Adrenal gland (tissue), 12 donors: ENCODE data around the gene TRIM24. TPM values are rescaled to one million over a fixed set of nuclear protein-coding genes. Genes with fewer than 3 reads are reported as not detected.

ENCODE experiments used
- DNase-seq, 7 donors: peaks; one replicate each; pipeline ENCODE4 v3.0.0-alpha.2; 2019 to 2020
- H3K27ac ChIP-seq, 5 donors: fragments of 200-600 bp; sonication (generic) in 4 of 5; 1 replicate in 3 of 5; 2 replicates in 2 of 5; pipeline versions ENCODE4 v1.5.1 to v1.8.0; 2016 to 2020; ENCODE audit warnings: mild to moderate bottlenecking in 1 of 5
- H3K27me3 ChIP-seq: fragments of 200-600 bp; 2 replicates; pipeline ENCODE4 v1.8.0; 2021
- H3K36me3 ChIP-seq, 2 donors: fragments of 200-600 bp; replicated peaks in 1 of 2; 1 replicate in 1 of 2; 2 replicates in 1 of 2; pipeline versions ENCODE4 v1.5.1 to v1.8.0; 2018 to 2022
- H3K4me1 ChIP-seq, 2 donors: fragments of 200-600 bp; replicated peaks in 1 of 2; 1 replicate in 1 of 2; 2 replicates in 1 of 2; pipeline versions ENCODE4 v1.5.1 to v1.8.0; 2018 to 2021
- H3K4me3 ChIP-seq, 4 donors: fragments of 200-600 bp; sonication (generic) in 3 of 4; one replicate each; pipeline ENCODE4 v1.5.1; 2016 to 2018
- H3K9me3 ChIP-seq, 3 donors: fragments of 200-600 bp; sonication (generic) in 1 of 3; replicated peaks in 1 of 3; 1 replicate in 2 of 3; 2 replicates in 1 of 3; pipeline versions ENCODE4 v1.5.1 to v1.8.0; 2016 to 2021
- POLR2A ChIP-seq, 2 donors: fragments of 450-650 bp; IDR thresholded peaks; one replicate each; pipeline ENCODE4 v1.6.1; 2017; ENCODE audit warnings: antibody characterized with exemption in 2 of 2, mild to moderate bottlenecking in 2 of 2, moderate library complexity in 1 of 2
- WGBS, 4 donors: extraction: QIAGEN DNeasy Blood & Tissue Kit in 2 of 4; methylation state at CpG; one replicate each; pipeline versions ENCODE4 v1.1.5 to v1.1.7; 2013 to 2017; 5-methylcytosine and 5-hydroxymethylcytosine counted together
- intact Hi-C, 2 donors: fragments of 100-400 bp; cut with DNase I; formaldehyde crosslinking; loops; one replicate each; pipeline versions ENCODE4 v1.14.1 to v1.15.0; 2022 to 2023
- polyA plus RNA-seq, 3 donors: library from polyadenylated mRNA; stranded (reverse); fragments of 200-250 nt in 2 of 3; fragments of 350-450 nt in 1 of 3; fragmentation: Illumina TruSeq in 1 of 3; extraction: RNeasy Lipid Tissue Mini Kit (QIAGEN cat#74804) in 1 of 3; gene quantifications; one replicate each; pipeline ENCODE4 v1.2.3, GENCODE V29; 2013 to 2014
- total RNA-seq, 9 donors: library from RNA; depleted of rRNA in 4 of 9; stranded (reverse); fragments of >200 nt in 4 of 9; fragments of 120-200 nt in 1 of 9; fragmentation: NEBNext Ultra II Directional in 1 of 9; extraction: Animal tissue kit (Norgen Biotek cat#: 25700) in 1 of 9; gene quantifications; one replicate each; pipeline versions ENCODE4 v1.1.0 to v1.2.4, GENCODE V29; 2013 to 2023
- TF ChIP-seq, protein P1 (sequence below), 6 experiments: fragments of 450-650 bp in 4 of 6; fragments of 200-600 bp in 2 of 6; sonication (generic) in 1 of 6; IDR thresholded peaks; 1 replicate in 5 of 6; 2 replicates in 1 of 6; pipeline versions ENCODE4 v1.5.1 to v1.8.0; 2016 to 2021; ENCODE audit warnings: antibody characterized with exemption in 6 of 6, mild to moderate bottlenecking in 2 of 6, moderate library complexity in 1 of 6
- donor health status: healthy with polysubstance abuse.
- donor health status: Bipolar disorder and iron deficiency.
- donor health status: DM: yes; HTN: yes; CAD: no.
- donor health status: DM: no; HTN: no; CAD: no.
- donor health status: DM: no; HTN: no; CAD: no.
- donor health status: DM: yes; HTN: yes; CAD: no.

The TRIM24 gene
- total and polyA plus RNA-seq, 12 donors, result 22.7 to 103 (median 59.4) TPM

GRCh38 chr7:138475377-138475776, 15.3 kb downstream of the TRIM24 start:
- WGBS, 4 donors, result 78 to 92% (median 86%) methylated on average over 4 to 5 of the region's 5 CpGs
- H3K36me3 ChIP-seq, result no peaks in the 10 kb centered on the region

DNA sequence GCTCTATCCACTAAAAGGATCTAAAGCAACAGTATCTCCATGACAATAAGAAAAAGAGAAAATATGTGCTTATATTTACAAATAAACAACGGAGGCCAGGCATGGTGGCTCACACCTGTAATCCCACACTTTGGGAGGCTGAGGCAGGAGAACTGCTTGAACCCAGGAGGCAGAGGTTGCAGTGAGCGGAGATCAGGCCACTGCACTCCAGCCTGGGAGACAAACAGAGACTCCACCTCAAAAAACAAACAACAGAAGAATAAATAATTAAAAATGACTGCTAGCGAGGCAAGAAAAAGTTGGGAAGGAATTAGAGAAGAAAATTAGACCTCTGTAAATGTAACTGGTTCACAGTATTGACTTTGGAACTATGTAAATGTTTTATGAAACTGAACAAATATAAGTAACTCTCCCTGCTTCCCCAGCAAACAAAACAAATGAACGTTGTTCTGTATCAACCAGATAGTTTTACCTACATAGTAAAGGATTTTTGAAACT, 17.1 kb downstream of the TRIM24 start:
- H3K36me3 ChIP-seq, result no peaks in the 10 kb centered on the region
- H3K27ac ChIP-seq, result no peak overlapping the region
- peaks cover 11 to 48% of the 10 kb centered on the region in 2 donors for H3K4me1 ChIP-seq
- WGBS, 4 donors, result 54 to 77% (median 72%) methylated on average over 4 of the region's 4 CpGs
- H3K27me3 ChIP-seq, result no peaks in the 10 kb centered on the region
- intact Hi-C loops, result no loop called here
- TF ChIP-seq, protein P1, sequence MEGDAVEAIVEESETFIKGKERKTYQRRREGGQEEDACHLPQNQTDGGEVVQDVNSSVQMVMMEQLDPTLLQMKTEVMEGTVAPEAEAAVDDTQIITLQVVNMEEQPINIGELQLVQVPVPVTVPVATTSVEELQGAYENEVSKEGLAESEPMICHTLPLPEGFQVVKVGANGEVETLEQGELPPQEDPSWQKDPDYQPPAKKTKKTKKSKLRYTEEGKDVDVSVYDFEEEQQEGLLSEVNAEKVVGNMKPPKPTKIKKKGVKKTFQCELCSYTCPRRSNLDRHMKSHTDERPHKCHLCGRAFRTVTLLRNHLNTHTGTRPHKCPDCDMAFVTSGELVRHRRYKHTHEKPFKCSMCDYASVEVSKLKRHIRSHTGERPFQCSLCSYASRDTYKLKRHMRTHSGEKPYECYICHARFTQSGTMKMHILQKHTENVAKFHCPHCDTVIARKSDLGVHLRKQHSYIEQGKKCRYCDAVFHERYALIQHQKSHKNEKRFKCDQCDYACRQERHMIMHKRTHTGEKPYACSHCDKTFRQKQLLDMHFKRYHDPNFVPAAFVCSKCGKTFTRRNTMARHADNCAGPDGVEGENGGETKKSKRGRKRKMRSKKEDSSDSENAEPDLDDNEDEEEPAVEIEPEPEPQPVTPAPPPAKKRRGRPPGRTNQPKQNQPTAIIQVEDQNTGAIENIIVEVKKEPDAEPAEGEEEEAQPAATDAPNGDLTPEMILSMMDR (IDR thresholded peaks at IDR 0.05), result no peak
- no peak for TF ChIP-seq POLR2A (IDR thresholded peaks at IDR 0.05)
- no peak for DNase-seq
- H3K9me3 ChIP-seq, result no peaks in the 10 kb centered on the region
- H3K4me3 ChIP-seq, result no peak overlapping the region

More at GRCh38 chr7:138475377-138475776, 15.3 kb downstream of the TRIM24 start:
- H3K9me3 ChIP-seq, result no peaks in the 10 kb centered on the region
- TF ChIP-seq, protein P1 (IDR thresholded peaks at IDR 0.05), result no peak
- no peak for TF ChIP-seq POLR2A (IDR thresholded peaks at IDR 0.05)
- no peak for DNase-seq
- H3K27ac ChIP-seq, result no peak overlapping the region
- no peaks in the 10 kb centered on the region for H3K27me3 ChIP-seq
- H3K4me1 ChIP-seq, result peaks cover 18 to 62% of the 10 kb centered on the region in 2 donors
- intact Hi-C loops, result no loop called here
- no peak overlapping the region for H3K4me3 ChIP-seq

DNA sequence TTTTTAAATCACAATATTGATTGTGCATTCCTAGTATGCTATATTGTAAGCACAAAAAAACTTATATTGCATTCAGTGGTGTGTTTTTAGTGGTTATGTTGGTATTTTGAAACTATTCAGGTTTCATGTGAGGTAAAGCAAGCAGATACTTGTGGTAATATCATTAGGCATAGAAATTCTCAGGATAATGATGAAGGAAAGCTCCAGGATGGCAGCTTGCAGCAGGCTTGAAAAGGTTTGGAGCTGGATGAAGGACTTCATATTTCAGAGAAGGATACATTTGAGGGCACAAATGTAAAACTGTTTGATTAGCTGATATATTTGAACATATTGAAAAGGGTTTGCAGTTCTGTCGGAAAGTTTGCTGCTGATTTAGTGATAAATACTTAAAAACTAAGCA, 17.5 kb downstream of the TRIM24 start:
- DNase-seq, result no peak
- Histone ChIP-seq H3K27me3 (no peaks in the 10 kb centered on the region), H3K27ac (no peak overlapping the region), H3K36me3 (no peaks in the 10 kb centered on the region), H3K9me3 (no peaks in the 10 kb centered on the region), H3K4me3 (no peak overlapping the region), H3K4me1 (peaks cover 11 to 48% of the 10 kb centered on the region in 2 donors)
- no peak for TF ChIP-seq POLR2A (IDR thresholded peaks at IDR 0.05)
- TF ChIP-seq, protein P1 (IDR thresholded peaks at IDR 0.05), result no peak
- intact Hi-C loops, result no loop called here
- WGBS, 4 donors, result 68 to 95% (median 81%) methylated on average over 1 of the region's 1 CpG

DNA sequence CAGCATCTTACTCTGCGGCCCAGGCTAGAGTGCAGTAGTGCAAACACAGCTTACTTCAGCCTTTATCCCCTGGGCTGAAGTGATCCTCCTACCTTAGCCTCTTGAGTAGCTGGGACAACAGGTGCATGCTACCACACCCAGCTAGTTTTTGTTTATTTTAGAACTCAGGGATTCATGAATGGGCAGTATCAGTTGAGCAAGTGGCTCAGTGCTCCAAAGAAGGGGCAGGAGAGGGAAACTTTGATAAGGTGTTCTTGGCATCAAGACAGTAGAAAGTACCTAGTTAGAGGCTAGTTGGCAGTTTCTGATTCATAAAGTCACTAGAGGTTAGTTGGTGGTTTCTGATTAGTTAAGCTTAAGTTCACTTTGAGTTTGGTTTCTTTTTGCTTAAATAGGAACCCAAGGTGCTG, 18.4 kb downstream of the TRIM24 start:
- H3K4me1 ChIP-seq, result peaks cover 6 to 46% of the 10 kb centered on the region in 2 donors
- intact Hi-C loops, result no loop called here
- H3K27me3 ChIP-seq, result no peaks in the 10 kb centered on the region

More for the DNA sequence above, 18.4 kb downstream of the TRIM24 start:
- WGBS, 4 donors, result 70 to 95% (median 88%) methylated on average over 1 of the region's 1 CpG
- no peaks in the 10 kb centered on the region for H3K36me3 ChIP-seq
- TF ChIP-seq, protein P1 (IDR thresholded peaks at IDR 0.05), result no peak
- no peak for TF ChIP-seq POLR2A (IDR thresholded peaks at IDR 0.05)
- DNase-seq, result no peak
- H3K4me3 ChIP-seq, result no peak overlapping the region
- H3K27ac ChIP-seq, result no peak overlapping the region
- no peaks in the 10 kb centered on the region for H3K9me3 ChIP-seq
